NCI-H2196 (cell line): ENCODE measurements around the gene ADAMTS20.
"Not testable (repeated sequence)": the region's sequence is repeated elsewhere in the genome, so short reads cannot be mapped to it uniquely, and the experiment has no call there.

Source experiments
- DNase-seq: peaks from one replicate; lab custom pipeline; 2025; ENCODE audit not compliant: unreplicated experiment; lab: John Stamatoyannopoulos, UW

The ADAMTS20 gene, protein sequence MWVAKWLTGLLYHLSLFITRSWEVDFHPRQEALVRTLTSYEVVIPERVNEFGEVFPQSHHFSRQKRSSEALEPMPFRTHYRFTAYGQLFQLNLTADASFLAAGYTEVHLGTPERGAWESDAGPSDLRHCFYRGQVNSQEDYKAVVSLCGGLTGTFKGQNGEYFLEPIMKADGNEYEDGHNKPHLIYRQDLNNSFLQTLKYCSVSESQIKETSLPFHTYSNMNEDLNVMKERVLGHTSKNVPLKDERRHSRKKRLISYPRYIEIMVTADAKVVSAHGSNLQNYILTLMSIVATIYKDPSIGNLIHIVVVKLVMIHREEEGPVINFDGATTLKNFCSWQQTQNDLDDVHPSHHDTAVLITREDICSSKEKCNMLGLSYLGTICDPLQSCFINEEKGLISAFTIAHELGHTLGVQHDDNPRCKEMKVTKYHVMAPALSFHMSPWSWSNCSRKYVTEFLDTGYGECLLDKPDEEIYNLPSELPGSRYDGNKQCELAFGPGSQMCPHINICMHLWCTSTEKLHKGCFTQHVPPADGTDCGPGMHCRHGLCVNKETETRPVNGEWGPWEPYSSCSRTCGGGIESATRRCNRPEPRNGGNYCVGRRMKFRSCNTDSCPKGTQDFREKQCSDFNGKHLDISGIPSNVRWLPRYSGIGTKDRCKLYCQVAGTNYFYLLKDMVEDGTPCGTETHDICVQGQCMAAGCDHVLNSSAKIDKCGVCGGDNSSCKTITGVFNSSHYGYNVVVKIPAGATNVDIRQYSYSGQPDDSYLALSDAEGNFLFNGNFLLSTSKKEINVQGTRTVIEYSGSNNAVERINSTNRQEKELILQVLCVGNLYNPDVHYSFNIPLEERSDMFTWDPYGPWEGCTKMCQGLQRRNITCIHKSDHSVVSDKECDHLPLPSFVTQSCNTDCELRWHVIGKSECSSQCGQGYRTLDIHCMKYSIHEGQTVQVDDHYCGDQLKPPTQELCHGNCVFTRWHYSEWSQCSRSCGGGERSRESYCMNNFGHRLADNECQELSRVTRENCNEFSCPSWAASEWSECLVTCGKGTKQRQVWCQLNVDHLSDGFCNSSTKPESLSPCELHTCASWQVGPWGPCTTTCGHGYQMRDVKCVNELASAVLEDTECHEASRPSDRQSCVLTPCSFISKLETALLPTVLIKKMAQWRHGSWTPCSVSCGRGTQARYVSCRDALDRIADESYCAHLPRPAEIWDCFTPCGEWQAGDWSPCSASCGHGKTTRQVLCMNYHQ (N-terminal part only)

DNA sequence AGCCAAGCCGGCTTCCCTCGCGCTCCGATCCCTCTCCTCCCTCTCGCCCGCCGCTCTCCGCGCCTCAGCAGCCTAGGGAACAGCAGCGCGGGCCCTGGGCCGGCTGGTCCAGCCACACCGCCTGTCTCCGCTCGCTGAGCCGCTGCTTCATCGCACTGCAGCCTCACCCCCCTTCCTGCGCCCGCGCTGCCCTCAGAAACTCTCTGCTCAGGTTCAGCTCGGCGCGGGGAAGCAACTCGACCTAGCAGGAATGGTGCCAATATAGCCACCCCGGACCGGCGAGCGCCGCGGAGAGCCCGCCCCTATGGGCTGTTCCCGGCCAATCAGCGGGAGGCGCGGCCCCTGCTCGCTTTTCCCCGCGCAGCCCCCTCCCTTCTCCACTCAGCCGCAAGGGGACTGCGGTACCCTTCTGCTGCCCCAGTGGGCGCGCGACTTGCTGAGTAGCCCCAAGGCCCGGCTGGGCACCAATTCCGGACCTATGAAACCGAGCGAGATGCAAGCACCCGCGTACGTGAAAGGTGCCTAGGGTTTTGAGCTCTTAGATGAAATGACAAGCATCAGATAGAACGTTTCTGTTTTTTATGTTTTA is at the start of gene ADAMTS20:
ADAMTS20 (minus strand) TSS at position 233 of the 589 bp plus-strand sequence. CDS start 282 bp downstream, outside the sequence.
- DNase-seq = no peak

DNA sequence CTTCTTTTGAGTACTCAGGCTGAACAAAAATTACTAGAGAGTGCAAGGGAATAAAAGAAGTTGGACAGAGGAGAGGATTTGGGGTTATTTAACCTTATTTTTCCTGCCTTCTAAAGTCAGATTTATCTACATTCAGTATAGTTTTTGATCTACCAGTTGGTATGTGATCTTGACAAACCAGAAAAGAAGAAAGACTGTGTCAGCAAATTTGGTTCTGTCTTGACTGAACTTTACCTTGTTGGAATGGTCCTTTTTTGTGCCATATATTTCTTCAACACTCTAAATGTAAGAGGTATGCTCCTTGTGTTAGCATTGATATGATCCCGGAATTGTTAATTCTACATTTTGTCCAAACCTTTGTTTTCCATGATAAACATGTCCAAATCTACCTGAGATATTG is 47.7 kb upstream of the ADAMTS20 start:
- no peak for DNase-seq

DNA sequence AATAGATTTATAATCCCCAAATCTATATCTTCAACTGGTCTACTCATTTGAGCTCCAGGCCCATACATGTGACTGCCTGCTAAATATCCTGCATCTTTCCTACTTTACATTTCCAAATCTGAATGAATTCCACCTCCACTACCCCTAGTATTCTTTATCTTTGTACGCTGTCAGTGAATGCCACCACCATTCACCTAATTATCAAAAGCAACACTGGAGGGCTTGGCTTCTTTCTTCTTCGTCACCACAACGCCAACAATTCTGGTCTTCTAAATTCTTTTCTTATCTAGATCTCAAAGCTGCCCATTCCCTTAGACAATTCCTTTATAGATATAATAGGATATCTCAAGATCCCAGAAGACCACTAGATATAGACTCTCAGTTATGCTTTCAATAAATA is 47.1 kb upstream of the ADAMTS20 start:
- no peak for DNase-seq

DNA sequence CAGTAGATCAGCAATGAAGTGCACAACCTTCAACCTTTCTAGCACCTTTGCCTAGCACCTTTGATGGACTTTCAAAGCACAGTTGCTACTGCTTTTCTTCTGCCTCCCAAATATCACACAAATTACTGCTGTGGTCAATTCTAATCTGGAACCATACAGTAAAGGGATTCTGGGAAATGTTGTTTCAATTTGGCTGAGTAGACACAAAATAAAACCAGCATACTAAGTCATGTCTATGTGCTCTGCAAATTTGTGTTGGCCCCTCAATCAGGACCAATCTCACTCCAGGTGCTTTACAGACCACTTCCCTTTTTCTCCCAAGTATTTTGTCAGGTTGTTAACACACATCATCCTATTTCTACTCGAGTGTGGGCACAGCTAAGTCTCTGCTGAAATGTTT is 38.3 kb upstream of the ADAMTS20 start:
- no peak for DNase-seq

DNA sequence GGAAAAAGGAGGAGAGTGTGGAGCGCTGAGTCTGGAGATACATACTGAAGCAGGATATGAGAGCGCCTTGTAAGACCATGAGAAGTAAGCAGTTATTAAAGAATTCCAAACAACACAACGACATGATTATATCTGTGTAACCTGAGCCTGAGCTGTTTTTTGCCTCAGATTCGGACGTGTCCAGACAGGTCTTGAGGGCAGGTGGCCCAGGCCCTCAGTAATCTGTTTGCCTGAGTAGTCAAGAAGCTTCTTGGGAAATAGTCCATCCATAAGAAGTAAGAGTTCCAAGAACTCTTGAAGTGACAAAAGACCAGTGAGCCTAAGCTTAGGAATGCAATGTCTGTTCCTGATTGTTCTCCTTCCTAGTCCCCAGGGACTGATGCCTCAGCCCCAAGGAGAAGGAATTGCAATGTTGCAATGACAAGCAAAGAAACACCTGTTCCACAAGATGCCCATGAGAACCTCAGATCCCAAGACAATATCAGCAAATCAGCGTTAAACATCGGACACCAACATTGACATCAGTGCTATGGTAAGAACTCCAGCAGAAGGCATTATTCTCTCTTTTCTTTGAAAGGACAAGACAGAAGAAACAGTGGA is 34.7 kb upstream of the ADAMTS20 start:
- DNase-seq = no peak

DNA sequence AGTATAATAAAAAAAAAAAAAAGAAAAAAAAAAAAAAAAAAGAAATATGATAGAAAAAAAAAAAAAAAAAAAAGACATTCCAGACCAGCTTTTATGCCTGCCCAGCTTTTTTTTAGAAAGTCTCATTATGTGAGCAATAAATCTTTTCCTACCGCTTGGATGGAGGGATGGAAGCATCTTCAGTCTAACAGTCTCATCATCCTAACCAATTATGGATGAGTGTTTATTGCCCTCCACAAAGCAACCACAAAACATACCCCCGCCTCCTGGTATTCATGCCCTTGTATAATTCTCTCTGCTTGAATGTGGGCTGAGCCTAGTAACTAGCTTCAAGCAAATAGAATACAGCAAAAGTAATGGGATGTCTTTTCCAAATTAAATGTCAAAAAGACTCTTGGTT is 33.7 kb upstream of the ADAMTS20 start:
- DNase-seq = no peak

DNA sequence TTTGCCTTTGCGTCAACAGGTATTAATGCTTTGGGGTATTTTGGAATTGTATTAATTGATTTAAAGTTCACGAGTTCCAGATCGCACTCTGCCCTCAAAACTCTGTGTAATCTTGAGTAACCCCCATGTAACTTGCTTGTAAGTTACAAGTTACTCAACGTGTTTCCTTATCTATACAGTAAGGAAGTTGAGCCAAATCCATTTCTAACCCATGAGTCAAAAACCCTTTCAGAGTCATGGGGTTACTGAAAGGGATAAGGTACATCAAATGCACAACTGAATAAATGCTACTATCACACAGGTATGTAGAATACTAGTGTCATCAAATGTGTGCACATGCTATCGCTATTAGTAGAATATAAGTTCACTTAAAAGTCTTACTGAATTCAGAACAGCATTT is 28.6 kb upstream of the ADAMTS20 start:
- no peak for DNase-seq

DNA sequence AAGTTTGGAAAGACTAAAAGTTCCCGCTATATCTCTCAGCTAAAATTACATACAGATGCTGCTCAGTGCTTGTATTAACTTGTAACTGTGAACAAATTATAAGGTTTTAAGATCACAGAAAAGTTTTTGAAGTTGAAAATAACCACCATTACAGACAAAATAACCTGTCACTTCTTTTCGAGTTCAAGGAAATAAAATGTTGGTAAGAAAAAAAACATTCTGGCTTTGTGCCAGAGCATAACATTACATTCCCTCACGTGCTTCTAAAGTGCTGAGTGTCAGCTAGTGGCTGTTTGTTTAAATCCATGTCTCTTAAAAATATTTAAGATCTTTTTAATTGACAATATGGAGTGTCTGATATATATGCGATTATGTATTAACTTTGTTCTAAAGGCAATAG is 27.2 kb upstream of the ADAMTS20 start:
- no peak for DNase-seq

DNA sequence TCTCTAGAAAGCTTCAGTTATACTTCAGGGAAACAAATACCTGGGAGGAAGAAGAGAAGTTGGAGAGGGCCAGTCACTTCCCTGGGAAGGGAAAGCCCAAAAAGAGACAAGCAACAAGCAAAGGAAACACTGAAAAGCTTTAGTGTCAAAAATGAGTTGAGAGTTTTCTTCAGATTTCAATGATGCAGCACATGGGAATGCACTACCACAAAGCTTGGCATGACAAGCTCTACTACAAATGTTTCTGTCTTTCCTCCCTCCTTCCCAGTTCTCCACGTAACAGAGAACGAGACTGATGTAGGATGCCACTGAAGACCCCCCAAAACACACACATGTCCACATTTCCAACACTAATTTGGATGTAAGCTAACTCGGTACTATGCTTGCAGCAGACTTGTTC is 26.8 kb upstream of the ADAMTS20 start:
- no peak for DNase-seq

DNA sequence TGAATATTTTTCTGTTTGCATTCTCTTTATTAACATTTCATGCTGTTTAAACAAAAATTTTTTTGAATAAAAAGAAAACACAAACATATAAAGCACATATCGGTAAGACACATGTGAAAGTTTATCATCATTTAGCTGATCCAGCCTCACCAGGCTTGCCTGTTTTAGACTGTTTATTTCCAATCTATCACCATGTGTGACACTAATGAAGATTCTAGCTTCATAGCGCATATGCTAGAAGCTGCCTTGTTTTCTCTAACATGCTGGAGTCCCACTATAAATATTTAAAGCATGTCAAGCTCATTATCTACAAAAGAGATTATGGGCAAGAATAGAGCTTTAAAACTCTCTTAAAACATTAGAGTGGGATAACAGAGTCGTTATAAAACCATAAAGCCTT is 25.4 kb upstream of the ADAMTS20 start:
- DNase-seq = no peak

DNA sequence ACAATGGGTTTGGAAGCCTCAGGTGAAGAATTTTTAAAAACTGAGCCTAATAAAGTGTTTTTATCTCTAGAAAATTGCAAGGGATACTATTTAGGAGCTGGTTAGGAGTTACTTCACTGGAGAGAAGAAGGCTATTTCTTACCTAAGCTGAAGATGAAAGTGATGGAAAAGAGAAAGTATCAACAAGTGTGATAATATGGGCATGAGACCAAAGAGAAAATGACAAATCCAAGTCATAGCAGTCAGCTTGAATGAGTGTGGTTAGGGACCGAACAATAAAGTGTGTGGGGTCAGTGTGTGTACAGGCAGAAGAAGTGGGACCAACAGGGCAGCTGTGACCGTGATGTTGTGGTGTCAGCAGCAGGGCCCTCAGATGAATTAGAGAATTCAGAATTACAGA is 24.2 kb upstream of the ADAMTS20 start:
- DNase-seq = no peak

DNA sequence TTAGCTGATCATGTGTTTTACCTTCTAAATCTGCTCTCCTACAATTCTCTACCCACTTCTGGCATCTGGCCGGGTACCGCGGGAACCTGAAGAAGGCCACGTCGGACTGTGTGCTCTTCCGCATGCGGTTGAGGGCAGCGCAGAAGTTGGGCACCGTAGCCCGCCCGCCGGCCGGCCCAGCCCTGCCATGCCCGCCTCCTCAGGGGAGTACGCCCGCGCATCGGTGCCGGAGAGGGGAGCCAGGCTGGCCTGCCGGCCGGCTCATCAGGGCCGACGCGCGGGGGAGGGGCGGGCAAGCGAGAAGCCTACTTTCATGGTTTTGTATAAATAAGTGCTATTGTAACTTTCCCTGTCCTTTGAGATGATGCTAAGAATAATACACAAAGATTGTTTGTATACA is 19.9 kb upstream of the ADAMTS20 start:
- no peak for DNase-seq

DNA sequence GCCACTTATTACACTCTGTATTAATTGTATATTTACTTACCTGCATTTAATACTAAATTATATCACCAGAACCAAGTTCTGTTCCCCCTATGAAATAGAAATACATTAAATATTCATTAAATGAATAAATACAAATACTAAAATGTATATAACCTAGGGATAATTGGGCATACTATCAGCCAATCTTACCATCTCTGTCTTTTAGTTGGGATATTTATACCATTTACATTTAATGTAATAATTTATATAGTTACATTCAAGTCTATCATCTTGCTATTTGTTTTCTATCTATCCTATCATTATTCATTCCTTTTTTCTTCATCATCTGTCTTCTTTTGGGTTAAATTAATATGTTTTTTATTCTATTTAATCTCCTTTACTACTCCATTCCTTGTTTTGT is 4.1 kb upstream of the ADAMTS20 start:
- no peak for DNase-seq

DNA sequence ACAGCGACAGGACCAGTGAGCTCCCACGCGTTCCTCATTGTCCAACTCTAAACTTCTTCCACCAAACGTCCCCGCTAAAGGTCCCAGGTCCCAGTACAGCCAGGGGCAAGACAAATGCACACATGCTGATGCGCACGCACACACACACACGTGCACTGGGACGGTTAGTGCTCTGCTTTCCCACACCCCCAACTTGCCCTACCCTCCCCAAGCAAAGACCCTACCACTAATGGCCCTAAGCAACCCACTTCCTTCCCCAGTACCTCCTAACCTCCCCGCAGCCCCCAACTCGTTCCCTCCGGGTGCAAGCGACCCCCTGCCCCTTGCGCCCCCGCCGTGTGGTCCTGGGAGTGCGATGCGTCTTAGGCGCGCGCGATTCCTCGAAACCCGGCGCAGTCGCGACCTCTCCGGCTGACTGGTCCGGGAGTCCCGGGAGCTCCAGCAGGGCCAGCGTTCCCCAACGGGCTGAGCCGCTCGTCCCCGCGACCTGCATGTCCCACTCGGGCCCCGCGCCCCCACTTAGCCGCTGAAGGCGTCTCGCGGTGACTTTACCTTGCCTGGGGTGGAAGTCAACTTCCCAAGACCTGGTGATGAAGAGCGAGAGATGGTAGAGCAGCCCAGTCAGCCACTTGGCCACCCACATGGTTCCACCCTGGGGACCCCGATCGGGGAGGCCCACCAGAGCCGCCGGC is 578 bp downstream of the ADAMTS20 start:
- no peak for DNase-seq

DNA sequence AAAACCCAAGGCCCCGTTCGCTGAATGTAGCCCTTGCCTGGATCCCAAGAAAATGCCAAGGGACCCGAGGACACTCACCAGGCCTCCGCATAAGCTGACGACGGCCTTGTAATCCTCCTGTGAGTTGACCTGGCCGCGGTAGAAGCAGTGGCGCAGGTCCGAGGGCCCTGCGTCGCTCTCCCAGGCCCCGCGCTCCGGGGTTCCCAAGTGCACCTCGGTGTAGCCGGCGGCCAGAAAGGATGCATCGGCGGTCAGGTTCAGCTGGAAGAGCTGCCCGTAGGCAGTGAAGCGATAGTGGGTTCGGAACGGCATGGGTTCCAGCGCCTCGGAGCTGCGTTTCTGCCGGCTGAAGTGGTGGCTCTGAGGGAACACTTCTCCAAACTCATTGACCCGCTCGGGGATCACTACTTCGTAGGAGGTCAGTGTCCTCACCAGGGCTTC is 1.2 kb downstream of the ADAMTS20 start:
- no peak for DNase-seq

DNA sequence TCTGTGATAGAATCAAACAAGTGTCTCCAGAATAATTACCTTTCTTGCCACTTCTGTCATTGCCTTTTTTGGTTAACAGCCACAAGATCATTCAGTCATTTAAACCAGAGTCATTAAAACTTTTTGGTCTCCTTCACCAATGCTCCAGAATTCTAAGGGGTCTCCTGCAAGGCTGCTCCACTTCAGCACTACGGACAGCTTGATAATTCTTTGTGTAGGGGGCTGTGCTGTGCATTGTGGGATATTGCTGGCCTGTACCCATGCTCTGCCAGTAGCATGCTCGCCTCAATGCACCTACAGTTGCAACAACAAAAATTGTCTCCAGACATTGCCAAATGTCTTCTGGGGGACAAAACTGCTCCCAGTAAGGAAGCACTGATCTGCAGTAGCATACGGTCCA is 7.3 kb downstream of the ADAMTS20 start:
- DNase-seq = no peak

DNA sequence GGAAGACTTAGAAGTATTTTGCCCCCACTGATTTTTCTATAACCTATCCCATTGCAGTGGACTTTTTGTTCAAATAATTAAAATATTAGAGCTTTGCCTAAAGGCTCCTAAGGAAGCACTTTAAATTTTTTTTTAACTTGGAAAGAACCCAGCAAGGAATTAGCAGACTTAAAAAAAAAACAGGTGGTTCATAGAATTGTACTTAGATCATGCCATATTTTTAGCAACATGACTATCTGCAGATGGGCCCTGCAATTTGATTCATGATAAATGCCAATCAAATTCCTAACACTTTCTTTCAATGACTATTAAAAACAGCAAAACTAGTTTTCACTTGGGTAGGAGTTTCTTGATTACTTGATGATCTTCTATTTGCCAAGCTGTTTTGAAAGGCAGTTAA is 11.5 kb downstream of the ADAMTS20 start:
- DNase-seq = no peak

DNA sequence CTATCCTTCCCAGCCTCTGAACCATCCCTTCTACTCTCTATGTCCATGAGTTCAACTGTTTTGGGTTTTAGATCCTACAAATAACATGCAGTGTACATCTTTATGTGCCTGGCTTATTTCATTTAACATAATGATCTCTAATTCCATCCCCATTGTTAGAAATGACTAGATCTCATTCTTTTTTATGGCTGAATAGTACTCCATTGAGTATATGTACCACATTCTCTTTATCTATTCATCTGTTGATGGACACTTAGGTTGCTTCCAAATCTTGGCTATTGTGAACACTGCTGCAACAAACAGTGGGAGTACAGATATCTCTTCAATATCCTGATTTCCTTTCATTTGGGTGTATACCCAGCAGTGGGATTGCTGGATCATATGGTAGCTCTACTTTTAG is 14.3 kb downstream of the ADAMTS20 start:
- not testable (repeated sequence) for DNase-seq

DNA sequence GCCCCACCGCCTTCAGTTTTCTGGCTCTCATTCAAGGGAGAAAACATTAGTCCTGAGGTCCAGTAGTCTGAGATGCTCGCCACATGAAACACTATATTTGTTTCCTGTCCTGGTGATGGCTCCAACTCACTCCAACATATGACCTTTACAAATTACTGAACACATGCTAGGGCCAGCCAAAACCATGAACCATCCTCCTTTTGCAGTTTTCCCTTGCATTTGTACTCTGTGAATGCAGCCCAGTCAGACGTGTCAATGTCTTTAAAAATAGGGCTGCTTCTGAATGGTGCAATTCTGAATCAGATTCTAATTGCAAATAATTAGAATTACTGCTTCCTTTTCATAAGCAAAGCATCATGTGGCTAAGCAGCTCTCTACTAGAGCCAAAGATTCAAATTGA is 36.0 kb downstream of the ADAMTS20 start:
- DNase-seq = no peak

DNA sequence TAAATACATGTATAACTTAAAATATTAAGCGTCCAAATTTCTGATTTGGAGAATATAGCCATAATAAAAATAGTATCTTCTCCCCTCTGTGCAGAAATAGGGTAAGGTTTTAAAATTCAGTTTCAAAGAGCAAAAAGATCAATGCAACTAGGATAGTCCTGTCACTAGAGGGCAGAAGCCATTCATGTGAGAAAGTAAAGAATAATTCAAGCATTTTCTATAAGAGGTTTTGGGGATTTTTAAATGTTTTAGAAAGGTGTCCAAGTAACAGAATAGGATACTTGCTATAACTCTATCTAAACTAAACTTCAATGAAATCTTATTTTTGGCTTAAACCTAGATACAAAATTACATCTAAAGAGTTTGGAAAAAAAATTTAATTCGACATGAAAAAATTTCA is 50.3 kb downstream of the ADAMTS20 start:
- no peak for DNase-seq
